IPS DF 4.7 (cell line): ENCODE data around the gene OLFM1.

Experiments
- DNase-seq: peaks from one replicate; pipeline ENCODE4 v3.0.0-alpha.2; 2013; ENCODE audit warnings: low spot score; ENCODE audit errors: extremely low read depth

The OLFM1 gene

DNA sequence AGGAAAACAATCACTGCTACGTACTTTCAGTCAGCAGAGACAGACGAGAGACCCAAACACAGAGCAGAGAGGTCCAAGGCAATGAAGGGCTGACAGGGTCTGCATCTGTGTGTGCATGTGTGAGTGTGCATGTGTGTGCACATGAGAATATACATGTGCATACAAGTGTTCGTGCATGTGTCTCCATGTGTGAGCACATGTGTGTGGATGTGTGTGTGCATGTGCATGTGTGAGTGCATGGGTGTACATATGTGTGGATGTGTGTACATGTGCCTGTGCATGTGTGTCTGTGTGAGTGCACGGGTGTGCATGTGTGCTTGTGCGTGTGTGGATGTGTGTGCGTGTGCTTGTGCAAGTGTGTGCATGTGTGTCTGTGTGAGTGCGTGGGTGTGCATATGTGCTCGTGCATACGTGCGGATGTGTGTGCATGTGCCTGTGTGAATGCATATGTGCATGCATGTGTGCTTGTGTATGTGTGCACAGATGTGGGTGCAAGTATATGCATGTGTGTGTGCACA, 82.3 kb downstream of the OLFM1 start:
- DNase-seq: no peak

DNA sequence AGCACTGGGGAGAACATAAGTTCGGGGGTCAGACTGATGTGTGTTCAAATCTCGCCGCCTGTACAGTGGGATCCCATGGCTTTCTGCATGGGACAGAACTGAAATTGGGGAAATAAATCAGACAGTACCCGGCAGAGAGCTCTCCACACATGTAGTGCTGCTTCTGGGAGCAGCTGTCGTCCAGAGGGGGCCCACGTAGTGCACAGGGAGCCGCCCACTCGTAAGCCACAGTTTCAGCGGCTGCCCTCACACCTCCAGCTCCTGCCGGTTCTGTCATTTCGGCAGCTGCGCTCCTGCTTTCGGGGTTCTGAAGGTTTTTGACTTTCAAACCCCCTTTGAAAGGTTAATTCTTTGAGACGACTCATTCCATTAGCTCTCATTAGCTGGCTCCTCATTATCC, 83.1 kb downstream of the OLFM1 start:
- DNase-seq: no peak
